HEK293 (cell line): Measurements from ENCODE around the gene CAV2.

Experiments
- CTCF ChIA-PET: fragments of 350-600 bp; formaldehyde crosslinking; extraction: SDS; loops from one replicate; lab custom pipeline; 2021; ENCODE audit warnings: antibody characterized with exemption; lab: Yijun Ruan, JAX
- POLR2A ChIA-PET: fragments of 300-600 bp; formaldehyde crosslinking; extraction: SDS; loops from one replicate; lab custom pipeline; 2020; ENCODE audit warnings: antibody characterized with exemption, inconsistent platforms; lab: Yijun Ruan, JAX
- H3K27ac ChIP-seq: fragments of 200-500 bp; sonication (Bioruptor generic); 2 replicates; pipeline ENCODE4 v1.5.1; 2014; ENCODE audit warnings: low read depth, low read length, control low read depth, inconsistent platforms; ENCODE audit errors: extremely low read depth
- H3K36me3 ChIP-seq, 2 experiments: fragments of 200-500 bp in 1 of 2; sonication (Bioruptor generic) in 1 of 2; 1 replicate in 1 of 2; 2 replicates in 1 of 2; pipeline ENCODE4 v1.5.1; 2014 to 2017; ENCODE audit warnings: inconsistent platforms in 2 of 2, low read length in 2 of 2; ENCODE audit not compliant: control insufficient read depth in 2 of 2, insufficient read depth in 1 of 2
- H3K4me1 ChIP-seq: fragments of 200-500 bp; sonication (Bioruptor generic); 2 replicates; pipeline ENCODE4 v1.5.1; 2014; ENCODE audit warnings: mild to moderate bottlenecking, low read length, inconsistent platforms; ENCODE audit not compliant: control insufficient read depth, insufficient read depth
- H3K4me3 ChIP-seq: 2 replicates; pipeline ENCODE4 v1.5.1; 2011; ENCODE audit warnings: low read depth, mild to moderate bottlenecking, control low read depth, low read length, moderate library complexity
- H3K9me3 ChIP-seq: fragments of 200-500 bp; sonication (Bioruptor generic); 2 replicates; pipeline ENCODE4 v1.5.1; 2014; ENCODE audit warnings: low read depth, low read length, inconsistent platforms; ENCODE audit not compliant: control insufficient read depth, insufficient read depth
- IKZF3 ChIP-seq: fragments of 450-650 bp; IDR thresholded peaks from 2 replicates; pipeline ENCODE4 v1.5.0; 2018; ENCODE audit warnings: missing biosample characterization, mild to moderate bottlenecking, missing genetic modification characterization, moderate library complexity
- KLF7 ChIP-seq: fragments of 450-650 bp; formaldehyde crosslinking; IDR thresholded peaks from 2 replicates; pipeline ENCODE4 v1.5.1; 2016; ENCODE audit warnings: missing biosample characterization, missing genetic modification characterization, borderline replicate concordance
- OVOL3 ChIP-seq: fragments of 450-650 bp; formaldehyde crosslinking; IDR thresholded peaks from 2 replicates; pipeline ENCODE4 v1.5.1; 2016; ENCODE audit warnings: missing biosample characterization, missing genetic modification characterization
- TRIM28 ChIP-seq: IDR thresholded peaks from 2 replicates; pipeline ENCODE4 v1.6.1; 2011; ENCODE audit warnings: low read length, control low read depth, borderline replicate concordance
- ZBTB20 ChIP-seq: fragments of 450-650 bp; formaldehyde crosslinking; IDR thresholded peaks from 2 replicates; pipeline ENCODE4 v1.5.1; 2016; ENCODE audit warnings: missing biosample characterization, missing genetic modification characterization
- ZBTB21 ChIP-seq: fragments of 450-650 bp; formaldehyde crosslinking; IDR thresholded peaks from 2 replicates; pipeline ENCODE4 v1.5.1; 2017; ENCODE audit warnings: missing biosample characterization, missing genetic modification characterization
- ZFHX2 ChIP-seq: fragments of 450-650 bp; formaldehyde crosslinking; conservative IDR thresholded peaks from 2 replicates; pipeline ENCODE4 v1.5.1; 2016; ENCODE audit warnings: missing biosample characterization, missing genetic modification characterization
- ZFP69B ChIP-seq: fragments of 450-650 bp; formaldehyde crosslinking; IDR thresholded peaks from 2 replicates; pipeline ENCODE4 v1.5.1; 2016; ENCODE audit warnings: missing biosample characterization, missing genetic modification characterization
- ZNF121 ChIP-seq: fragments of 450-650 bp; formaldehyde crosslinking; IDR thresholded peaks from 2 replicates; pipeline ENCODE4 v1.5.1; 2016; ENCODE audit warnings: missing biosample characterization, missing genetic modification characterization
- ZNF133 ChIP-seq: fragments of 450-650 bp; formaldehyde crosslinking; IDR thresholded peaks from 2 replicates; pipeline ENCODE4 v1.5.1; 2016; ENCODE audit warnings: missing biosample characterization, missing genetic modification characterization
- ZNF140 ChIP-seq: fragments of 450-650 bp; formaldehyde crosslinking; IDR thresholded peaks from 2 replicates; pipeline ENCODE4 v1.5.1; 2016; ENCODE audit warnings: missing biosample characterization, missing genetic modification characterization
- ZNF169 ChIP-seq: fragments of 450-650 bp; formaldehyde crosslinking; IDR thresholded peaks from 2 replicates; pipeline ENCODE4 v1.5.1; 2016; ENCODE audit warnings: missing biosample characterization, missing genetic modification characterization
- ZNF184 ChIP-seq: fragments of 450-650 bp; IDR thresholded peaks from 2 replicates; pipeline ENCODE4 v1.5.1; 2018; ENCODE audit warnings: missing biosample characterization, mild to moderate bottlenecking, missing genetic modification characterization
- ZNF2 ChIP-seq: fragments of 450-650 bp; formaldehyde crosslinking; IDR thresholded peaks from 2 replicates; pipeline ENCODE4 v1.5.1; 2016; ENCODE audit warnings: missing biosample characterization, missing genetic modification characterization
- ZNF211 ChIP-seq: fragments of 450-650 bp; formaldehyde crosslinking; IDR thresholded peaks from 2 replicates; pipeline ENCODE4 v1.5.1; 2016; ENCODE audit warnings: low read depth, missing biosample characterization, missing genetic modification characterization
- ZNF223 ChIP-seq: fragments of 450-650 bp; formaldehyde crosslinking; IDR thresholded peaks from 2 replicates; pipeline ENCODE4 v1.5.1; 2016; ENCODE audit warnings: missing biosample characterization, missing genetic modification characterization
- ZNF23 ChIP-seq: fragments of 450-650 bp; formaldehyde crosslinking; IDR thresholded peaks from 2 replicates; pipeline ENCODE4 v1.5.1; 2016; ENCODE audit warnings: missing biosample characterization, missing genetic modification characterization, borderline replicate concordance
- ZNF292 ChIP-seq: fragments of 450-650 bp; formaldehyde crosslinking; IDR thresholded peaks from 2 replicates; pipeline ENCODE4 v1.5.1; 2016; ENCODE audit warnings: low read depth, missing biosample characterization, missing genetic modification characterization, borderline replicate concordance
- ZNF354C ChIP-seq: fragments of 450-650 bp; formaldehyde crosslinking; IDR thresholded peaks from 2 replicates; pipeline ENCODE4 v1.5.1; 2016; ENCODE audit warnings: missing biosample characterization, missing genetic modification characterization, low read depth, borderline replicate concordance
- ZNF394 ChIP-seq: fragments of 450-650 bp; formaldehyde crosslinking; IDR thresholded peaks from 2 replicates; pipeline ENCODE4 v1.5.1; 2016; ENCODE audit warnings: missing biosample characterization, missing genetic modification characterization, mild to moderate bottlenecking, moderate library complexity, borderline replicate concordance
- ZNF423 ChIP-seq: fragments of 450-650 bp; formaldehyde crosslinking; IDR thresholded peaks from 2 replicates; pipeline ENCODE4 v1.5.1; 2016; ENCODE audit warnings: missing biosample characterization, missing genetic modification characterization
- ZNF433 ChIP-seq: fragments of 450-650 bp; formaldehyde crosslinking; IDR thresholded peaks from 2 replicates; pipeline ENCODE4 v1.5.1; 2016; ENCODE audit warnings: missing biosample characterization, missing genetic modification characterization, low read depth
- ZNF514 ChIP-seq: fragments of 450-650 bp; formaldehyde crosslinking; IDR thresholded peaks from 2 replicates; pipeline ENCODE4 v1.5.1; 2016; ENCODE audit warnings: missing biosample characterization, missing genetic modification characterization
- ZNF623 ChIP-seq: fragments of 450-650 bp; formaldehyde crosslinking; IDR thresholded peaks from 2 replicates; pipeline ENCODE4 v1.5.1; 2016; ENCODE audit warnings: missing biosample characterization, missing genetic modification characterization
- ZNF629 ChIP-seq: fragments of 450-650 bp; formaldehyde crosslinking; IDR thresholded peaks from 2 replicates; pipeline ENCODE4 v1.5.1; 2017; ENCODE audit warnings: missing biosample characterization, missing genetic modification characterization
- ZNF670 ChIP-seq: fragments of 450-650 bp; formaldehyde crosslinking; IDR thresholded peaks from 2 replicates; pipeline ENCODE4 v1.5.1; 2016; ENCODE audit warnings: missing biosample characterization, missing genetic modification characterization, low read depth
- ZNF785 ChIP-seq: fragments of 450-650 bp; formaldehyde crosslinking; IDR thresholded peaks from 2 replicates; pipeline ENCODE4 v1.5.1; 2016; ENCODE audit warnings: missing biosample characterization, missing genetic modification characterization
- ZNF843 ChIP-seq: fragments of 450-650 bp; formaldehyde crosslinking; IDR thresholded peaks from 2 replicates; pipeline ENCODE4 v1.5.1; 2016; ENCODE audit warnings: missing biosample characterization, missing genetic modification characterization
- ZSCAN16 ChIP-seq: fragments of 450-650 bp; formaldehyde crosslinking; IDR thresholded peaks from 2 replicates; pipeline ENCODE4 v1.5.1; 2016; ENCODE audit warnings: missing biosample characterization, missing genetic modification characterization
- ZSCAN30 ChIP-seq: fragments of 450-650 bp; IDR thresholded peaks from 2 replicates; pipeline ENCODE4 v1.5.1; 2018; ENCODE audit warnings: missing biosample characterization, mild to moderate bottlenecking, missing genetic modification characterization, moderate library complexity
- TF ChIP-seq, protein P1 (sequence below): fragments of 450-650 bp; formaldehyde crosslinking; IDR thresholded peaks from 2 replicates; pipeline ENCODE4 v1.5.1; 2016; ENCODE audit warnings: missing biosample characterization, missing genetic modification characterization
- TF ChIP-seq, protein P2 (sequence below): fragments of 450-650 bp; formaldehyde crosslinking; IDR thresholded peaks from 2 replicates; pipeline ENCODE4 v1.5.1; 2016; ENCODE audit warnings: missing biosample characterization, missing genetic modification characterization
- TF ChIP-seq, protein P3 (sequence below): fragments of 450-650 bp; formaldehyde crosslinking; IDR thresholded peaks from 2 replicates; pipeline ENCODE4 v1.5.1; 2016; ENCODE audit warnings: missing biosample characterization, missing genetic modification characterization

The CAV2 gene

DNA sequence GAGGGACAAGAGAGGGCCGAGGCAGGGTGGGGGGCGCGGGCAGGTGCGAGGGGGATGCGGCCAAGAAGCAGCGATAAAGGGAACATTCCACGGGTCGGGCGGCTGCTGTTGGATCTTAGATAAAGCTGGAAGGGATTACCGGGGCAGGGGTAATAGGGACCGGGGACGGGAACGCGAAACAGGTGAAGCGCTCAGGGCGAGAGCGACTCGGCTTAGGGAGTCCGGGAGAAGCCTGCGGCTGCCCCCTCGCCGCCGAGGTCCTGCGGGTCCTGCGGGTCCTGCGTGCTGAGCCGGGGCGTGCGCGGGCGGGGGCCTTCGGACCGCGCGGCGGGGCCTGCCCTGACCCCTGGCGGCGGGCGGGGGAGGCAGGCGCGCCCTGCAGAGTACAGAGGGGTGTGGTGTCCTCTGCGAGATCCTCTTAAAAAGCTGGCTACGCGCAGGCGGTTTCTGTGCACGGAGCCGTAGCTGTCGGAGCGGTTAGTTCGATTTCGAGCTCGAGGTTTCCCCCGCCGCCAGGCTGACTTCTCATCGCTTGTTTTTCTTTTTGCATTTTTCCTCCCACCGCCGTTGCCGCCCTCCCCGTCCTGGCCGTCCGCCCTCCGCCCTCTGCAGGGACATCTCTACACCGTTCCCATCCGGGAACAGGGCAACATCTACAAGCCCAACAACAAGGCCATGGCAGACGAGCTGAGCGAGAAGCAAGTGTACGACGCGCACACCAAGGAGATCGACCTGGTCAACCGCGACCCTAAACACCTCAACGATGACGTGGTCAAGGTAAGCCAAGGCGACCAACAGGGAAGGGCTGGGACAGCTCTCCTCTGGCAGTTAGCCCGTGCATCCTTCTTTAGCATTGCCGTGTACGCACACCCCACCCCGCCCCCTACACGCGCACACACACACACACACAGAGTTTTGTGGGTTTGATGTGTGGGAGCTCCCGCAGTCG, 26.6 kb downstream of the CAV2 start:
- Histone ChIP-seq H3K27ac (peak overlapping the region; percentile 93; the same call in 1 of the 2 replicates), H3K4me1 (0 out of 2 replicates have a peak, but pooled peaks cover 4% of the 10 kb centered on the region), H3K36me3 (no peaks in the 10 kb centered on the region), H3K4me3 (peak overlapping the region; percentile 59), H3K9me3 (no peaks in the 10 kb centered on the region)
- POLR2A ChIA-PET = interaction anchor here (0.5 to 2.0 kb wide), 13 partner anchors 11 to 146 kb away, joined by 3 to 8 read pairs (median 3); partner anchors contain the start of genes CAV2 and MET
- CTCF ChIA-PET = interaction anchor here (0.5 to 2.4 kb wide), 40 partner anchors 9 to 859 kb away, joined by 3 to 36 read pairs (median 4); no protein-coding TSS in a partner anchor
- TF ChIP-seq, protein P1, sequence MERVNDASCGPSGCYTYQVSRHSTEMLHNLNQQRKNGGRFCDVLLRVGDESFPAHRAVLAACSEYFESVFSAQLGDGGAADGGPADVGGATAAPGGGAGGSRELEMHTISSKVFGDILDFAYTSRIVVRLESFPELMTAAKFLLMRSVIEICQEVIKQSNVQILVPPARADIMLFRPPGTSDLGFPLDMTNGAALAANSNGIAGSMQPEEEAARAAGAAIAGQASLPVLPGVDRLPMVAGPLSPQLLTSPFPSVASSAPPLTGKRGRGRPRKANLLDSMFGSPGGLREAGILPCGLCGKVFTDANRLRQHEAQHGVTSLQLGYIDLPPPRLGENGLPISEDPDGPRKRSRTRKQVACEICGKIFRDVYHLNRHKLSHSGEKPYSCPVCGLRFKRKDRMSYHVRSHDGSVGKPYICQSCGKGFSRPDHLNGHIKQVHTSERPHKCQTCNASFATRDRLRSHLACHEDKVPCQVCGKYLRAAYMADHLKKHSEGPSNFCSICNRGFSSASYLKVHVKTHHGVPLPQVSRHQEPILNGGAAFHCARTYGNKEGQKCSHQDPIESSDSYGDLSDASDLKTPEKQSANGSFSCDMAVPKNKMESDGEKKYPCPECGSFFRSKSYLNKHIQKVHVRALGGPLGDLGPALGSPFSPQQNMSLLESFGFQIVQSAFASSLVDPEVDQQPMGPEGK (tag by site-specific recombination) = peak; percentile 36; the same call in 1 of the 2 replicates
- TF ChIP-seq ZNF670 (tag by site-specific recombination) (no peak), ZNF354C (tag by site-specific recombination) (no peak), ZNF423 (tag by site-specific recombination) (no peak), ZNF433 (no peak), ZNF121 (tag by site-specific recombination) (peak; percentile 96), ZNF514 (no peak), TRIM28 (no peak; the same call in 1 of the 2 replicates), ZNF169 (tag by site-specific recombination) (no peak), IKZF3 (tag by site-specific recombination) (peak; percentile 72; the same call in 1 of the 2 replicates), ZSCAN16 (tag by site-specific recombination) (no peak), ZNF133 (tag by site-specific recombination) (peak; percentile 52; the same call in 1 of the 2 replicates), ZNF629 (peak; percentile 44; the same call in 1 of the 2 replicates), ZNF223 (tag by site-specific recombination) (peak; percentile 43; the same call in 1 of the 2 replicates), ZNF394 (tag by site-specific recombination) (no peak), ZNF23 (no peak), ZFP69B (tag by site-specific recombination) (no peak), ZNF140 (tag by site-specific recombination) (no peak), ZFHX2 (tag by site-specific recombination) (peak; percentile 83), KLF7 (tag by site-specific recombination) (peak; percentile 15; the same call in 1 of the 2 replicates), ZNF2 (tag by site-specific recombination) (peak; percentile 88; the same call in 1 of the 2 replicates), ZSCAN30 (tag by site-specific recombination) (peak; percentile 84), ZNF843 (tag by site-specific recombination) (no peak), ZBTB21 (tag by site-specific recombination) (no peak), ZNF211 (tag by site-specific recombination) (no peak), ZNF623 (tag by site-specific recombination) (no peak), ZBTB20 (peak; percentile 41; the same call in 1 of the 2 replicates), ZNF785 (tag by site-specific recombination) (no peak), ZNF184 (tag by site-specific recombination) (peak; percentile 73; the same call in 1 of the 2 replicates), OVOL3 (tag by site-specific recombination) (no peak), ZNF292 (tag by site-specific recombination) (no peak)
- TF ChIP-seq, protein P2, sequence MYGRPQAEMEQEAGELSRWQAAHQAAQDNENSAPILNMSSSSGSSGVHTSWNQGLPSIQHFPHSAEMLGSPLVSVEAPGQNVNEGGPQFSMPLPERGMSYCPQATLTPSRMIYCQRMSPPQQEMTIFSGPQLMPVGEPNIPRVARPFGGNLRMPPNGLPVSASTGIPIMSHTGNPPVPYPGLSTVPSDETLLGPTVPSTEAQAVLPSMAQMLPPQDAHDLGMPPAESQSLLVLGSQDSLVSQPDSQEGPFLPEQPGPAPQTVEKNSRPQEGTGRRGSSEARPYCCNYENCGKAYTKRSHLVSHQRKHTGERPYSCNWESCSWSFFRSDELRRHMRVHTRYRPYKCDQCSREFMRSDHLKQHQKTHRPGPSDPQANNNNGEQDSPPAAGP = peak; percentile 50; the same call in 1 of the 2 replicates
- TF ChIP-seq, protein P3, sequence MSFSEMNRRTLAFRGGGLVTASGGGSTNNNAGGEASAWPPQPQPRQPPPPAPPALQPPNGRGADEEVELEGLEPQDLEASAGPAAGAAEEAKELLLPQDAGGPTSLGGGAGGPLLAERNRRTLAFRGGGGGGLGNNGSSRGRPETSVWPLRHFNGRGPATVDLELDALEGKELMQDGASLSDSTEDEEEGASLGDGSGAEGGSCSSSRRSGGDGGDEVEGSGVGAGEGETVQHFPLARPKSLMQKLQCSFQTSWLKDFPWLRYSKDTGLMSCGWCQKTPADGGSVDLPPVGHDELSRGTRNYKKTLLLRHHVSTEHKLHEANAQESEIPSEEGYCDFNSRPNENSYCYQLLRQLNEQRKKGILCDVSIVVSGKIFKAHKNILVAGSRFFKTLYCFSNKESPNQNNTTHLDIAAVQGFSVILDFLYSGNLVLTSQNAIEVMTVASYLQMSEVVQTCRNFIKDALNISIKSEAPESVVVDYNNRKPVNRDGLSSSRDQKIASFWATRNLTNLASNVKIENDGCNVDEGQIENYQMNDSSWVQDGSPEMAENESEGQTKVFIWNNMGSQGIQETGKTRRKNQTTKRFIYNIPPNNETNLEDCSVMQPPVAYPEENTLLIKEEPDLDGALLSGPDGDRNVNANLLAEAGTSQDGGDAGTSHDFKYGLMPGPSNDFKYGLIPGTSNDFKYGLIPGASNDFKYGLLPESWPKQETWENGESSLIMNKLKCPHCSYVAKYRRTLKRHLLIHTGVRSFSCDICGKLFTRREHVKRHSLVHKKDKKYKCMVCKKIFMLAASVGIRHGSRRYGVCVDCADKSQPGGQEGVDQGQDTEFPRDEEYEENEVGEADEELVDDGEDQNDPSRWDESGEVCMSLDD = no peak
